Stimulated activated CD4-positive, alpha-beta T cell treated with anti-CD3 and anti-CD28 coated beads, Interleukin-1b, Interleukin-23, amount 100 ng/mL, for 4 hours (primary cell): ENCODE measurements around the gene MYT1.
A peak's percentile ranks its signal among the peaks of the same experiment; 100 is the strongest.

ENCODE experiments used
- DNase-seq, 2 donors: peaks; one replicate each; pipeline ENCODE4 v3.0.0-alpha.2; 2020; ENCODE audit warnings: low read depth in 2 of 2

The MYT1 gene

GRCh38 chr20:64244870-64245603 lies 80.8 kb downstream of the MYT1 start:
- no peak for DNase-seq

- no peak for DNase-seq
Measured at GRCh38 chr20:64245746-64246595, 81.7 kb downstream of the MYT1 start.

GRCh38 chr20:64246616-64247306 lies 82.5 kb downstream of the MYT1 start:
- DNase-seq, result no peak

DNA sequence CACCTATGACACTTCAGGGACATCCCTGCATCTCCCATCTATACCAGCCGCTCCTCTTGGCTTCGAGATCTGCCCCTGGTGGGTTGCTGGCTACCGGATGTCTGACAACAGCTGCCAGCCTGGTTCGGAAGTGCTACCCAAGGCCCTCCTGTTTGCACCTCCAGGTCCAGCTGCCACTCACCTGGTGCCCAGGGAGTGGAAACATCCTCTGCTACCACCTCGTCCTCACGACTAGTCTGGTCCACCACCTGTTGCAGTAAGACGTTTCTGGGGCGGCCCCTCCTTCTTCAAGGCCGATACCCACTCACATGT lies 83.0 kb downstream of the MYT1 start:
- no peak for DNase-seq

- DNase-seq, result no peak
Measured at GRCh38 chr20:64247970-64248841, 84.0 kb downstream of the MYT1 start.

DNA sequence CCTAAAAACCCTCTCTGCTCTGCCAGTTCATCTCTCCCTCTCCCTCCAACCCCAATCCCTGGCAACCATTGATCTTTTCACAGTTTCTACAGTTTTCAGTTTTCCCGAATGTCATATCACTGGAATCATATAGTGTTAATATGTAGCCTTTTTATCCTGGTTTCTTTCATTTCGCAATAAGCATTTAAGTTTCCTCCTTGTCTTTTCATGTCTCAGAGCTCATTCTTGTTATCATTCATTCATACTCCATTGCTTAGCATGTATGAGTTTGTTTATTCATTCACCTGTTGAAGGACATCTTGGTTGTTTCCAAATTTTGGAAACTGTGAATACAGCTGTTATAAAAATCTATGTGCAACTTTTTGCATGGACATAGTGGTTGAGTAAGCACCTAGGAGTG lies 85.8 kb downstream of the MYT1 start:
- no peak for DNase-seq

GRCh38 chr20:64253000-64253383 lies 88.7 kb downstream of the MYT1 start:
- DNase-seq, result no peak

- no peak for DNase-seq
Measured at GRCh38 chr20:64253443-64253842, 89.2 kb downstream of the MYT1 start.

DNA sequence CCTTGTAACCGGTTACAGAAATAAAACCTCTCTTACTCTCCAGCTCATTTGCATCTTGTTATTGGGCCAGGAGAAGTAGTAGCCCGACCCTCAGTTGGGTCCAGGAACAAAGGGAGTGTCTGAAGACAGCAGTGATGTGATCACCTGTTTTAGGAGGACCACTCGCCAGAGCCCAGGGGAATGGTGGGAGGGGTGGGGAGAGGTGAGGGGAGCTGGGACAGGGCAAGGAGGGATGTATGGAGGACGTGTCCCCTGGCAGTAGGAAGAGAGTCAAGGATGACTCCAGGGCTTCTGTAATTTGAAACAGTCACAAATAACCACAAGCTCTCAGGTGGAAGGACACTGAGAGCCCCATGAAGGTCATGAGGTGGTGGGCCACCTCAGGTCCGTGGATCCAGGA lies 89.9 kb downstream of the MYT1 start:
- no peak for DNase-seq

DNA sequence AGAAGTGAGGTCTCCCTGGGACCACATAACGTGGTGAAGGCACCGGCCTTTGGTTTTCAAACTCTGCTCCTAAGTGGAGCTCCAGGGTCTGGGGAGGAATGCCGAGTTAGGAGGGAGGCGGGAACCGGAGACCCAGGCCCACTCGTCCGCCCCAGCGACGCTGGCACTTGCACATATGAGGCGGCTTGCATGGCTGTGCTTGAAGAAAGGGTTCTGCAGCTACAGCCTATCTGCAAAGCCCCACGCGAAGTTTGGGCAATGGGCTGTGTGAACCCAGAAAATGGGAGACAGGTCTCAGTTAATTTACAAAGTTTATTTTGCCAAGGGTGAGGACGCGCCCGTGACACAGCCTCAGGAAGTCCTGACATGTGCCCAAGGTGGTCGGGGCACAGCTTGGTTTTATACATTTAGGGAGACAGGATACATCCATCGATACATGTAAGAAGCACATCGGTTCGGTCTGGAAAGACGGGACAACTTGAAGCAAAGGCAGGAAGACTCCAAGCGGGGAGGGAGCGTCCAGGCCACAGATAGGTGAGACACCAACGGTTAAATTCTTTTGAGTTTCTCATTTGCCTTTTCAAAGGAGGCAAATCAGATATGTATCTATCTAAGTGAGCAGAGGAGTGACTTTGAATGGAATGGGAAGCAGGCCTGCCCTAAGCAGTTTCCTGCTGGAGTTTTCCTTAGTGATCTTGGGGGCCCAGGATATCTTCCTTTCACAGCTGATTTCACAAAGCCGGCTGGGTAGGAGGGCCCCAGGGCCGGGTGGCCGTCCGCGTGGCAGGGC lies 90.5 kb downstream of the MYT1 start:
- no peak for DNase-seq

- DNase-seq, result peak; percentile 82 to 84
Measured at GRCh38 chr20:64255361-64256281, 91.4 kb downstream of the MYT1 start, which contains the start of gene PCMTD2. PCMTD2 (plus strand) TSS chr20:64255748; CDS start chr20:64259966, 4,218 bp downstream.

- DNase-seq, result no peak
Measured at GRCh38 chr20:64256282-64256935, 92.2 kb downstream of the MYT1 start.

GRCh38 chr20:64257107-64257757 lies 93.0 kb downstream of the MYT1 start:
- DNase-seq, result no peak

GRCh38 chr20:64258071-64258823 lies 94.0 kb downstream of the MYT1 start:
- no peak for DNase-seq

GRCh38 chr20:64260239-64260638 lies 96.0 kb downstream of the MYT1 start:
- DNase-seq, result no peak

DNA sequence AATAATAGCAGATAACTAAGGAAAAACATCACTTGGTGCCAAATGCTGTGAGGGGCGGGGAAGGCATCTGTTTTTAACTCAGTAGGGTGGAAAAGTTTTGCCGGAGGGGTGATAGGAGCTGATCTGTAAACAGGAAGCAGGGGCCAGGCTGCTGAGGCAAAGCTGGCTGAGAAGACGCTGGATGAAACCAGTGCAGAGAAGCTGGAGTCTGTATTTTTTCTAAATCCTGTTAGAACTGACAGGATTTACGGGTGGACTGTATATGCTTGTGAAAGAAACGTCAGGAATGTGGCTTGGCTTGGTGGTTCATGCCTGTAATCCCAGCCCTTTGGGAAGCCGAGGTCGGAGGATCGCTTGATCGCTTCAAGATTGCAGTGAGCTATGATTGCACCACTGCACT lies 96.9 kb downstream of the MYT1 start:
- DNase-seq, result no peak

DNA sequence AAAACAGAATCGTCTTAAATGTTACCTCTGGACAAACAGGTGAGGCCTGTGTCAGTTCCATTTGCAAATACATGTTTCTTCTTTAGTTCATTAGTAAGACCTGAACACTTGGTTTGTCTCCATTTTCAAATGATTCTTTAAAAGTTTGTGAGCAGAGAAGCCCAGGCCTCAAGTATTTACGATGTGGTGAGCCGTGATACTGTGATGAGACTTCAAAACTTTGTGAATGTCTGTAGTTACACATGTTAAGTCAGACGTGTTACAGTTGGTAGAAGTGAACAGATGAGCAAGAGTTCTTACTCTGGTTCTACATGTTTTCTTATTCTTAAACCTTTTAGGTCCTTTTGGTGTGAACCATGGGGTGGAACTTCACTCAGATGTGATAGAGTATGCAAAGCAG lies 99.8 kb downstream of the MYT1 start:
- DNase-seq, result no peak

DNA sequence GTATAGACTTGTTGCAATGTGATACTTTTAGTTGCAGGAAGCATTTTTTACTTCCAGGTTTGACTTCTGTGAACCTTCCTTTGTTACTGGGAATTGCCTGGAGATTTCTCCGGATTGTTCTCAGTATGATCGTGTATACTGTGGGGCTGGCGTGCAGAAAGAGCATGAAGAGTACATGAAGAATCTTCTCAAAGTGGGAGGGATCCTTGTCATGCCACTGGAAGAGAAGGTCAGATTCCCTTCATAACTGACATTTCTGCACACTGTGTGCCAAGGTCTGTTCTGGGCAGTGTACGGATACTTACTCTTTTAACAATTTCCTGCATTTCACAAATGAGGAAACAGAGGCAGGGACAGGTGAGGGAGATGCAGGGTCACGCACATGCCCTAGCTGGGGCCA lies 100.9 kb downstream of the MYT1 start:
- no peak for DNase-seq
